IPS-18a (cell line): ENCODE results near the gene OPCML.

Experiments used
- H3K27ac ChIP-seq: one replicate; pipeline ENCODE4 v1.5.1; 2013; ENCODE audit warnings: low read length
- H3K27me3 ChIP-seq: one replicate; pipeline ENCODE4 v1.6.1; 2013; ENCODE audit warnings: mild to moderate bottlenecking, low read length; ENCODE audit not compliant: control insufficient read depth, insufficient read depth
- H3K36me3 ChIP-seq: one replicate; pipeline ENCODE4 v1.6.1; 2013; ENCODE audit warnings: low read depth, low read length; ENCODE audit not compliant: control insufficient read depth
- H3K4me1 ChIP-seq: one replicate; pipeline ENCODE4 v1.6.1; 2013; ENCODE audit warnings: low read depth, low read length; ENCODE audit not compliant: control insufficient read depth
- H3K4me3 ChIP-seq: one replicate; pipeline ENCODE4 v1.5.1; 2013; ENCODE audit warnings: low read length
- H3K9ac ChIP-seq: one replicate; pipeline ENCODE4 v1.6.1; 2013; ENCODE audit warnings: mild to moderate bottlenecking, low read length, moderate library complexity
- H3K9me3 ChIP-seq: one replicate; pipeline ENCODE4 v1.6.1; 2013; ENCODE audit warnings: low read depth, low read length; ENCODE audit not compliant: control insufficient read depth

The OPCML gene

GRCh38 chr11:133467686-133468085 is 64.6 kb downstream of the OPCML start:
- Histone ChIP-seq H3K27ac (no peak overlapping the region), H3K27me3 (no peaks in the 10 kb centered on the region), H3K4me1 (no peaks in the 10 kb centered on the region), H3K9ac (no peak overlapping the region), H3K9me3 (no peaks in the 10 kb centered on the region), H3K36me3 (no peaks in the 10 kb centered on the region), H3K4me3 (no peak overlapping the region)

- Histone ChIP-seq H3K4me3 (no peak overlapping the region), H3K36me3 (no peaks in the 10 kb centered on the region), H3K4me1 (peaks cover 23% of the 10 kb centered on the region), H3K9ac (no peak overlapping the region), H3K27ac (no peak overlapping the region), H3K9me3 (no peaks in the 10 kb centered on the region), H3K27me3 (no peaks in the 10 kb centered on the region)
These were observed 89.0 kb downstream of the OPCML start for GRCh38 chr11:133443206-133443747.

- H3K27me3 ChIP-seq, result no peaks in the 10 kb centered on the region
- H3K9me3 ChIP-seq, result no peaks in the 10 kb centered on the region
- no peaks in the 10 kb centered on the region for H3K36me3 ChIP-seq
- peaks cover 23% of the 10 kb centered on the region for H3K4me1 ChIP-seq
- peak overlapping the region; percentile 64 for H3K27ac ChIP-seq
- peak overlapping the region; percentile 46 for H3K4me3 ChIP-seq
- peak overlapping the region; percentile 17 for H3K9ac ChIP-seq
These were observed 90.2 kb downstream of the OPCML start for GRCh38 chr11:133441964-133442660.

GRCh38 chr11:133425992-133426391 is 106.3 kb downstream of the OPCML start:
- Histone ChIP-seq H3K9me3 (no peaks in the 10 kb centered on the region), H3K36me3 (no peaks in the 10 kb centered on the region), H3K27ac (no peak overlapping the region), H3K4me3 (no peak overlapping the region), H3K4me1 (peaks cover 8% of the 10 kb centered on the region), H3K27me3 (no peaks in the 10 kb centered on the region), H3K9ac (no peak overlapping the region)

- Histone ChIP-seq H3K27ac (no peak overlapping the region), H3K27me3 (no peaks in the 10 kb centered on the region)
These were observed 107.1 kb downstream of the OPCML start for GRCh38 chr11:133425245-133425644.

GRCh38 chr11:133418218-133418617 is 114.1 kb downstream of the OPCML start:
- no peak overlapping the region for H3K9ac ChIP-seq
- peaks cover 3% of the 10 kb centered on the region for H3K9me3 ChIP-seq
- no peak overlapping the region for H3K27ac ChIP-seq
- no peaks in the 10 kb centered on the region for H3K27me3 ChIP-seq
- H3K4me3 ChIP-seq, result no peak overlapping the region
- peaks cover 4% of the 10 kb centered on the region for H3K4me1 ChIP-seq
- H3K36me3 ChIP-seq, result no peaks in the 10 kb centered on the region

More at GRCh38 chr11:133425245-133425644, 107.1 kb downstream of the OPCML start:
- Histone ChIP-seq H3K4me1 (peaks cover 8% of the 10 kb centered on the region), H3K4me3 (no peak overlapping the region), H3K9ac (no peak overlapping the region), H3K36me3 (no peaks in the 10 kb centered on the region), H3K9me3 (no peaks in the 10 kb centered on the region)

GRCh38 chr11:133414506-133414905 is 117.8 kb downstream of the OPCML start:
- Histone ChIP-seq H3K9ac (no peak overlapping the region), H3K4me1 (peaks cover 4% of the 10 kb centered on the region), H3K27me3 (no peaks in the 10 kb centered on the region), H3K27ac (no peak overlapping the region), H3K36me3 (no peaks in the 10 kb centered on the region), H3K9me3 (peaks cover 3% of the 10 kb centered on the region), H3K4me3 (no peak overlapping the region)

GRCh38 chr11:133413703-133414102 is 118.6 kb downstream of the OPCML start:
- Histone ChIP-seq H3K9me3 (no peaks in the 10 kb centered on the region), H3K4me3 (no peak overlapping the region), H3K36me3 (no peaks in the 10 kb centered on the region), H3K27ac (no peak overlapping the region), H3K27me3 (no peaks in the 10 kb centered on the region), H3K4me1 (peaks cover 4% of the 10 kb centered on the region), H3K9ac (no peak overlapping the region)

GRCh38 chr11:133409799-133410198 is 122.5 kb downstream of the OPCML start:
- no peaks in the 10 kb centered on the region for H3K27me3 ChIP-seq
- no peak overlapping the region for H3K27ac ChIP-seq
- no peaks in the 10 kb centered on the region for H3K36me3 ChIP-seq
- H3K9me3 ChIP-seq, result no peaks in the 10 kb centered on the region
- no peak overlapping the region for H3K9ac ChIP-seq
- no peak overlapping the region for H3K4me3 ChIP-seq
- no peaks in the 10 kb centered on the region for H3K4me1 ChIP-seq

- Histone ChIP-seq H3K4me1 (no peaks in the 10 kb centered on the region), H3K27ac (no peak overlapping the region), H3K9ac (no peak overlapping the region), H3K4me3 (no peak overlapping the region), H3K36me3 (no peaks in the 10 kb centered on the region), H3K27me3 (no peaks in the 10 kb centered on the region), H3K9me3 (no peaks in the 10 kb centered on the region)
These were observed 123.4 kb downstream of the OPCML start for GRCh38 chr11:133408936-133409335.

- Histone ChIP-seq H3K27me3 (no peaks in the 10 kb centered on the region), H3K9ac (no peak overlapping the region), H3K4me3 (no peak overlapping the region), H3K36me3 (no peaks in the 10 kb centered on the region), H3K4me1 (no peaks in the 10 kb centered on the region), H3K27ac (no peak overlapping the region), H3K9me3 (no peaks in the 10 kb centered on the region)
These were observed 123.9 kb downstream of the OPCML start for GRCh38 chr11:133408402-133408801.

GRCh38 chr11:133406489-133406888 is 125.8 kb downstream of the OPCML start:
- Histone ChIP-seq H3K27ac (no peak overlapping the region), H3K4me3 (no peak overlapping the region), H3K9ac (no peak overlapping the region), H3K4me1 (no peaks in the 10 kb centered on the region), H3K9me3 (no peaks in the 10 kb centered on the region), H3K36me3 (no peaks in the 10 kb centered on the region), H3K27me3 (no peaks in the 10 kb centered on the region)
